ENCODE measurements around the gene IL17REL. TPM values are rescaled to one million over a fixed set of nuclear protein-coding genes. Genes with fewer than 3 reads are reported as not detected.
A peak's percentile ranks its signal among the peaks of the same experiment; 100 is the strongest.

The IL17REL gene
- total and polyA plus RNA-seq, 2 of the 13 experiments (the other 11 are each of a cell fraction or from before 2014, with no cell fraction given) = not detected

DNA sequence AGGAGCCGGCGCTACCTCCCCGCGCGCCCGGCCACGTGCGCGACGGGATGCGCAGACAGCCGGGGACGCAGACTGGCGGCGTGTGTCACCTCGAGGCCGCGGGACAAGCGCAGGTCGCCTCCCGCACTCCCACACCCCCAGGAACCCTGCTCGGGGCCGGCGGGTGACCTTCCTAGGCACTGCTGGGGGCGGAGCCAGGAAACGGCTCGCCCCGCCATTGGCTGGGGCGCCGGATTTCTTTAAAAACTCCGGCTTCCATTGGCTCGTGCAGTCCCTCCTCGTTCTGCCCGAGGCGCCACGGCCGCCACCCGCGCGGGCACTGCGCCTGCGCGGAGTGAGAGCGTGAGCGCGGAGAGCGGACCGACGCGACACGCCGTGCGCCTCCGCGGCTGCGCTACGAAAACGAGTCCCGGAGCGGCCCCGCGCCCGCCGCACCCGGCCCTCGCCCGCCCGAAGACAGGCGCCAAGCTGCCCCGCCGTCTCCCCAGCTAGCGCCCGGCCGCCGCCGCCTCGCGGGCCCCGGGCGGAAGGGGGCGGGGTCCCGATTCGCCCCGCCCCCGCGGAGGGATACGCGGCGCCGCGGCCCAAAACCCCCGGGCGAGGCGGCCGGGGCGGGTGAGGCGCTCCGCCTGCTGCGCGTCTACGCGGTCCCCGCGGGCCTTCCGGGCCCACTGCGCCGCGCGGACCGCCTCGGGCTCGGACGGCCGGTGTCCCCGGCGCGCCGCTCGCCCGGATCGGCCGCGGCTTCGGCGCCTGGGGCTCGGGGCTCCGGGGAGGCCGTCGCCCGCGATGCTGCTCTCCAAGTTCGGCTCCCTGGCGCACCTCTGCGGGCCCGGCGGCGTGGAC, 52.2 kb downstream of the IL17REL start, which contains the start of gene PIM3 (continued):
- TF ChIP-seq, protein P1, sequence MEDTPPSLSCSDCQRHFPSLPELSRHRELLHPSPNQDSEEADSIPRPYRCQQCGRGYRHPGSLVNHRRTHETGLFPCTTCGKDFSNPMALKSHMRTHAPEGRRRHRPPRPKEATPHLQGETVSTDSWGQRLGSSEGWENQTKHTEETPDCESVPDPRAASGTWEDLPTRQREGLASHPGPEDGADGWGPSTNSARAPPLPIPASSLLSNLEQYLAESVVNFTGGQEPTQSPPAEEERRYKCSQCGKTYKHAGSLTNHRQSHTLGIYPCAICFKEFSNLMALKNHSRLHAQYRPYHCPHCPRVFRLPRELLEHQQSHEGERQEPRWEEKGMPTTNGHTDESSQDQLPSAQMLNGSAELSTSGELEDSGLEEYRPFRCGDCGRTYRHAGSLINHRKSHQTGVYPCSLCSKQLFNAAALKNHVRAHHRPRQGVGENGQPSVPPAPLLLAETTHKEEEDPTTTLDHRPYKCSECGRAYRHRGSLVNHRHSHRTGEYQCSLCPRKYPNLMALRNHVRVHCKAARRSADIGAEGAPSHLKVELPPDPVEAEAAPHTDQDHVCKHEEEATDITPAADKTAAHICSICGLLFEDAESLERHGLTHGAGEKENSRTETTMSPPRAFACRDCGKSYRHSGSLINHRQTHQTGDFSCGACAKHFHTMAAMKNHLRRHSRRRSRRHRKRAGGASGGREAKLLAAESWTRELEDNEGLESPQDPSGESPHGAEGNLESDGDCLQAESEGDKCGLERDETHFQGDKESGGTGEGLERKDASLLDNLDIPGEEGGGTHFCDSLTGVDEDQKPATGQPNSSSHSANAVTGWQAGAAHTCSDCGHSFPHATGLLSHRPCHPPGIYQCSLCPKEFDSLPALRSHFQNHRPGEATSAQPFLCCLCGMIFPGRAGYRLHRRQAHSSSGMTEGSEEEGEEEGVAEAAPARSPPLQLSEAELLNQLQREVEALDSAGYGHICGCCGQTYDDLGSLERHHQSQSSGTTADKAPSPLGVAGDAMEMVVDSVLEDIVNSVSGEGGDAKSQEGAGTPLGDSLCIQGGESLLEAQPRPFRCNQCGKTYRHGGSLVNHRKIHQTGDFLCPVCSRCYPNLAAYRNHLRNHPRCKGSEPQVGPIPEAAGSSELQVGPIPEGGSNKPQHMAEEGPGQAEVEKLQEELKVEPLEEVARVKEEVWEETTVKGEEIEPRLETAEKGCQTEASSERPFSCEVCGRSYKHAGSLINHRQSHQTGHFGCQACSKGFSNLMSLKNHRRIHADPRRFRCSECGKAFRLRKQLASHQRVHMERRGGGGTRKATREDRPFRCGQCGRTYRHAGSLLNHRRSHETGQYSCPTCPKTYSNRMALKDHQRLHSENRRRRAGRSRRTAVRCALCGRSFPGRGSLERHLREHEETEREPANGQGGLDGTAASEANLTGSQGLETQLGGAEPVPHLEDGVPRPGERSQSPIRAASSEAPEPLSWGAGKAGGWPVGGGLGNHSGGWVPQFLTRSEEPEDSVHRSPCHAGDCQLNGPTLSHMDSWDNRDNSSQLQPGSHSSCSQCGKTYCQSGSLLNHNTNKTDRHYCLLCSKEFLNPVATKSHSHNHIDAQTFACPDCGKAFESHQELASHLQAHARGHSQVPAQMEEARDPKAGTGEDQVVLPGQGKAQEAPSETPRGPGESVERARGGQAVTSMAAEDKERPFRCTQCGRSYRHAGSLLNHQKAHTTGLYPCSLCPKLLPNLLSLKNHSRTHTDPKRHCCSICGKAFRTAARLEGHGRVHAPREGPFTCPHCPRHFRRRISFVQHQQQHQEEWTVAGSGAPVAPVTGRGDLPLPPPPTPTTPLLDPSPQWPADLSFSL (CRISPR knock-in tag; IDR thresholded peaks at IDR 0.05) = 0 out of 2 replicates have a peak, but pooled peaks have one; percentile 11
- TF ChIP-seq BORCS8-MEF2B (CRISPR knock-in tag; IDR thresholded peaks at IDR 0.05) (peak; percentile 61; the same call in 1 of the 2 replicates), ZNF33B (CRISPR knock-in tag; IDR thresholded peaks at IDR 0.05) (no peak), ZFY (CRISPR knock-in tag; IDR thresholded peaks at IDR 0.05) (peak; percentile 68; the same call in 1 of the 2 replicates), ZNF224 (CRISPR knock-in tag; IDR thresholded peaks at IDR 0.05) (no peak), MIER3 (CRISPR knock-in tag; IDR thresholded peaks at IDR 0.05; ENCODE audit: borderline replicate concordance) (peak; percentile 85; the same call in 1 of the 2 replicates), MIXL1 (CRISPR knock-in tag; IDR thresholded peaks at IDR 0.05) (0 out of 2 replicates have a peak, but pooled peaks have one; percentile 23), SMAD1 (CRISPR knock-in tag; IDR thresholded peaks at IDR 0.05; ENCODE audit: borderline replicate concordance, low read depth) (no peak), DNMT1 (CRISPR knock-in tag; IDR thresholded peaks at IDR 0.05) (0 out of 2 replicates have a peak, but pooled peaks have one; percentile 60)
- TF ChIP-seq, protein P2, sequence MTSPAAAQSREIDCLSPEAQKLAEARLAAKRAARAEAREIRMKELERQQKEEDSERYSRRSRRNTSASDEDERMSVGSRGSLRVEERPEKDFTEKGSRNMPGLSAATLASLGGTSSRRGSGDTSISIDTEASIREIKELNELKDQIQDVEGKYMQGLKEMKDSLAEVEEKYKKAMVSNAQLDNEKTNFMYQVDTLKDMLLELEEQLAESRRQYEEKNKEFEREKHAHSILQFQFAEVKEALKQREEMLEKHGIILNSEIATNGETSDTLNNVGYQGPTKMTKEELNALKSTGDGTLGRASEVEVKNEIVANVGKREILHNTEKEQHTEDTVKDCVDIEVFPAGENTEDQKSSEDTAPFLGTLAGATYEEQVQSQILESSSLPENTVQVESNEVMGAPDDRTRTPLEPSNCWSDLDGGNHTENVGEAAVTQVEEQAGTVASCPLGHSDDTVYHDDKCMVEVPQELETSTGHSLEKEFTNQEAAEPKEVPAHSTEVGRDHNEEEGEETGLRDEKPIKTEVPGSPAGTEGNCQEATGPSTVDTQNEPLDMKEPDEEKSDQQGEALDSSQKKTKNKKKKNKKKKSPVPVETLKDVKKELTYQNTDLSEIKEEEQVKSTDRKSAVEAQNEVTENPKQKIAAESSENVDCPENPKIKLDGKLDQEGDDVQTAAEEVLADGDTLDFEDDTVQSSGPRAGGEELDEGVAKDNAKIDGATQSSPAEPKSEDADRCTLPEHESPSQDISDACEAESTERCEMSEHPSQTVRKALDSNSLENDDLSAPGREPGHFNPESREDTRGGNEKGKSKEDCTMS (CRISPR knock-in tag; conservative IDR thresholded peaks at IDR 0.05) = no peak
- TF ChIP-seq, protein P3, sequence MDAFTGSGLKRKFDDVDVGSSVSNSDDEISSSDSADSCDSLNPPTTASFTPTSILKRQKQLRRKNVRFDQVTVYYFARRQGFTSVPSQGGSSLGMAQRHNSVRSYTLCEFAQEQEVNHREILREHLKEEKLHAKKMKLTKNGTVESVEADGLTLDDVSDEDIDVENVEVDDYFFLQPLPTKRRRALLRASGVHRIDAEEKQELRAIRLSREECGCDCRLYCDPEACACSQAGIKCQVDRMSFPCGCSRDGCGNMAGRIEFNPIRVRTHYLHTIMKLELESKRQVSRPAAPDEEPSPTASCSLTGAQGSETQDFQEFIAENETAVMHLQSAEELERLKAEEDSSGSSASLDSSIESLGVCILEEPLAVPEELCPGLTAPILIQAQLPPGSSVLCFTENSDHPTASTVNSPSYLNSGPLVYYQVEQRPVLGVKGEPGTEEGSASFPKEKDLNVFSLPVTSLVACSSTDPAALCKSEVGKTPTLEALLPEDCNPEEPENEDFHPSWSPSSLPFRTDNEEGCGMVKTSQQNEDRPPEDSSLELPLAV (CRISPR knock-in tag; conservative IDR thresholded peaks at IDR 0.05; ENCODE audit: low read depth) = no peak
- TF ChIP-seq, protein P4, sequence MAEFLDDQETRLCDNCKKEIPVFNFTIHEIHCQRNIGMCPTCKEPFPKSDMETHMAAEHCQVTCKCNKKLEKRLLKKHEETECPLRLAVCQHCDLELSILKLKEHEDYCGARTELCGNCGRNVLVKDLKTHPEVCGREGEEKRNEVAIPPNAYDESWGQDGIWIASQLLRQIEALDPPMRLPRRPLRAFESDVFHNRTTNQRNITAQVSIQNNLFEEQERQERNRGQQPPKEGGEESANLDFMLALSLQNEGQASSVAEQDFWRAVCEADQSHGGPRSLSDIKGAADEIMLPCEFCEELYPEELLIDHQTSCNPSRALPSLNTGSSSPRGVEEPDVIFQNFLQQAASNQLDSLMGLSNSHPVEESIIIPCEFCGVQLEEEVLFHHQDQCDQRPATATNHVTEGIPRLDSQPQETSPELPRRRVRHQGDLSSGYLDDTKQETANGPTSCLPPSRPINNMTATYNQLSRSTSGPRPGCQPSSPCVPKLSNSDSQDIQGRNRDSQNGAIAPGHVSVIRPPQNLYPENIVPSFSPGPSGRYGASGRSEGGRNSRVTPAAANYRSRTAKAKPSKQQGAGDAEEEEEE (CRISPR knock-in tag; IDR thresholded peaks at IDR 0.05; ENCODE audit: borderline replicate concordance) = no peak

Measured in HepG2 (cell line).